ENCODE results near the gene ATP8B3.

Gene ATP8B3

GRCh38 chr19:1857648-1858326 is 45.7 kb upstream of the ATP8B3 start (continued):
- TF ChIP-seq ZSCAN4 (tag by site-specific recombination; IDR thresholded peaks at IDR 0.05) (no peak), ZNF580 (tag by site-specific recombination; IDR thresholded peaks at IDR 0.05) (no peak), ZNF24 (tag by site-specific recombination; IDR thresholded peaks at IDR 0.05) (no peak), ZNF621 (tag by site-specific recombination; IDR thresholded peaks at IDR 0.05) (no peak), IKZF3 (tag by site-specific recombination; IDR thresholded peaks at IDR 0.05) (no peak), PRDM6 (tag by site-specific recombination; IDR thresholded peaks at IDR 0.05) (no peak), SCRT1 (tag by site-specific recombination; IDR thresholded peaks at IDR 0.05; ENCODE audit: borderline replicate concordance) (no peak), KLF17 (tag by site-specific recombination; IDR thresholded peaks at IDR 0.05) (peak; percentile 72), PATZ1 (tag by site-specific recombination; IDR thresholded peaks at IDR 0.05) (peak; percentile 38; the same call in 1 of the 2 replicates), ZNF174 (tag by site-specific recombination; IDR thresholded peaks at IDR 0.05) (no peak), HOXA7 (CRISPR knock-in tag; IDR thresholded peaks at IDR 0.05; ENCODE audit: borderline replicate concordance) (no peak), ZBTB7A (tag by site-specific recombination; IDR thresholded peaks at IDR 0.05; ENCODE audit: low read depth) (peak; percentile 47; the same call in 1 of the 2 replicates), ZNF324 (tag by site-specific recombination; IDR thresholded peaks at IDR 0.05) (no peak)

GRCh38 chr19:1856698-1857603 is 44.9 kb upstream of the ATP8B3 start:
- Histone ChIP-seq H3K4me1 (ENCODE audit: control insufficient read depth, insufficient read depth, low read length) (peaks cover 22% of the 10 kb centered on the region), H3K36me3 (ENCODE audit: control insufficient read depth in 2 of 2, insufficient read depth in 1 of 2, low read length in 2 of 2) (no peaks in the 10 kb centered on the region), H3K4me3 (ENCODE audit: low read depth, low read length) (peak overlapping the region; percentile 13; the same call in 1 of the 2 replicates), H3K9me3 (ENCODE audit: control insufficient read depth, insufficient read depth, low read depth, low read length) (no peaks in the 10 kb centered on the region), H3K27ac (ENCODE audit: extremely low read depth, low read depth, low read length) (no peak overlapping the region)
- CTCF ChIA-PET: interaction anchor here (0.6 to 1.9 kb wide), 5 partner anchors 8 to 96 kb away, joined by 3 to 15 read pairs (median 5); partner anchors contain the start of gene REXO1
- POLR2A ChIA-PET: interaction anchor here (0.5 to 1.7 kb wide), 5 partner anchors 8 to 1645 kb away, joined by 3 to 7 read pairs (median 4); partner anchors contain the start of gene MBD3
- no peak for TF ChIP-seq ZSCAN18 (tag by site-specific recombination; IDR thresholded peaks at IDR 0.05)
- TF ChIP-seq HIC1 (tag by site-specific recombination; IDR thresholded peaks at IDR 0.05): peak; percentile 31; the same call in 1 of the 2 replicates
- TF ChIP-seq MZF1 (tag by site-specific recombination; IDR thresholded peaks at IDR 0.05; ENCODE audit: borderline replicate concordance): no peak
- 0 out of 2 replicates have a peak, but pooled peaks have one; percentile 21 for TF ChIP-seq SP2 (tag by site-specific recombination; IDR thresholded peaks at IDR 0.05)
- TF ChIP-seq KLF16 (tag by site-specific recombination; IDR thresholded peaks at IDR 0.05): no peak
- no peak for TF ChIP-seq HOXA7 (CRISPR knock-in tag; IDR thresholded peaks at IDR 0.05; ENCODE audit: borderline replicate concordance)
- no peak for TF ChIP-seq ZNF561 (tag by site-specific recombination; IDR thresholded peaks at IDR 0.05; ENCODE audit: borderline replicate concordance)
- peak; percentile 71 for TF ChIP-seq ZFHX2 (tag by site-specific recombination; conservative IDR thresholded peaks at IDR 0.05)
- peak; percentile 50 for TF ChIP-seq KLF1 (tag by site-specific recombination; IDR thresholded peaks at IDR 0.05)
- no peak for TF ChIP-seq ZNF701 (tag by site-specific recombination; IDR thresholded peaks at IDR 0.05)
- no peak for TF ChIP-seq ZNF423 (tag by site-specific recombination; IDR thresholded peaks at IDR 0.05)
- TF ChIP-seq ZNF654 (tag by site-specific recombination; IDR thresholded peaks at IDR 0.05; ENCODE audit: low read depth): no peak

Data from HEK293 (cell line).